ENCODE results near the gene GOLT1B. TPM values are rescaled to one million over a fixed set of nuclear protein-coding genes. Genes with fewer than 3 reads are reported as not detected.

Gene GOLT1B
- total RNA-seq, 1 experiment from 2014 or later, result 46.1 TPM

GRCh38 chr12:21539797-21540196, 38.2 kb downstream of the GOLT1B start:
- Histone ChIP-seq H2BK120ac (ENCODE audit: low read depth, low read length, poor library complexity, severe bottlenecking) (no peak overlapping the region), H3K14ac (ENCODE audit: insufficient read depth, low read length) (no peak overlapping the region), H2AK5ac (ENCODE audit: insufficient read length, low read length) (no peak overlapping the region), H2AFZ (ENCODE audit: low read length) (no peak overlapping the region), H3K56ac (ENCODE audit: insufficient read length, low read depth, low read length) (no peak overlapping the region), H3K79me2 (ENCODE audit: insufficient read depth, low read length) (no peaks in the 10 kb centered on the region), H2BK5ac (ENCODE audit: insufficient read length, low read length) (no peak overlapping the region), H3K9me3 (ENCODE audit: control insufficient read depth, low read depth, low read length) (no peaks in the 10 kb centered on the region), H3K23ac (ENCODE audit: insufficient read length, low read depth, low read length) (no peak overlapping the region), H4K5ac (ENCODE audit: insufficient read length, low read depth, low read length) (no peak overlapping the region), H3K4me1 (ENCODE audit: insufficient read depth, low read length) (no peaks in the 10 kb centered on the region), H3K18ac (ENCODE audit: insufficient read length, low read depth, low read length) (no peak overlapping the region), H2BK12ac (ENCODE audit: insufficient read length, low read depth, low read length) (no peak overlapping the region), H3K23me2 (ENCODE audit: insufficient read length, low read depth, low read length, poor library complexity, severe bottlenecking) (no peaks in the 10 kb centered on the region), H2BK15ac (ENCODE audit: low read depth, low read length) (no peak overlapping the region), H3K9ac (ENCODE audit: extremely low read depth, insufficient read length, low read length) (no peak overlapping the region), H3K4me2 (ENCODE audit: insufficient read depth, insufficient read length, low read length) (no peak overlapping the region), H3K27me3 (ENCODE audit: insufficient read depth, low read length) (no peaks in the 10 kb centered on the region), H2BK20ac (ENCODE audit: low read depth, low read length, poor library complexity, severe bottlenecking) (no peak overlapping the region), H3K27ac (ENCODE audit: insufficient read length, low read depth, low read length) (no peak overlapping the region), H4K8ac (replicated peaks; ENCODE audit: insufficient read length, low read depth, low read length) (no peak overlapping the region), H3K79me1 (ENCODE audit: insufficient read depth, low read depth, low read length, poor library complexity, severe bottlenecking) (no peaks in the 10 kb centered on the region), H4K91ac (ENCODE audit: insufficient read length, low read depth, low read length) (no peak overlapping the region), H4K20me1 (ENCODE audit: control insufficient read depth, insufficient read depth, insufficient read length) (no peaks in the 10 kb centered on the region), H3T11ph (ENCODE audit: low read length) (no peak overlapping the region), H3K4ac (ENCODE audit: low read depth, low read length) (no peak overlapping the region)
- Mint-ChIP-seq H3K27me3 (ENCODE audit: low read depth) (peaks cover 4% of the 10 kb centered on the region), H3K4me1 (peaks cover 5 to 6% of the 10 kb centered on the region in 2 experiments; a peak in 1 of 4 replicates), H3K27ac (no peak overlapping the region), H3K36me3 (ENCODE audit: insufficient read depth in 1 of 3, low read depth in 3 of 3) (no peaks in the 10 kb centered on the region), H3K9me3 (no peaks in the 10 kb centered on the region), H3K4me3 (no peak overlapping the region)
- no peak for DNase-seq
- no peak for TF ChIP-seq CTCF (conservative IDR thresholded peaks at IDR 0.05)
